Adrenal gland (tissue), 12 donors: ENCODE measurements around the gene ADK. TPM values are rescaled to one million over a fixed set of nuclear protein-coding genes. Genes with fewer than 3 reads are reported as not detected.

Experiments used
- DNase-seq, 7 donors: peaks; one replicate each; pipeline ENCODE4 v3.0.0-alpha.2; 2019 to 2020
- H3K27ac ChIP-seq, 5 donors: fragments of 200-600 bp; sonication (generic) in 4 of 5; 1 replicate in 3 of 5; 2 replicates in 2 of 5; pipeline versions ENCODE4 v1.5.1 to v1.8.0; 2016 to 2020; ENCODE audit warnings: mild to moderate bottlenecking in 1 of 5
- H3K27me3 ChIP-seq: fragments of 200-600 bp; 2 replicates; pipeline ENCODE4 v1.8.0; 2021
- H3K36me3 ChIP-seq, 2 donors: fragments of 200-600 bp; replicated peaks in 1 of 2; 1 replicate in 1 of 2; 2 replicates in 1 of 2; pipeline versions ENCODE4 v1.5.1 to v1.8.0; 2018 to 2022
- H3K4me1 ChIP-seq, 2 donors: fragments of 200-600 bp; replicated peaks in 1 of 2; 1 replicate in 1 of 2; 2 replicates in 1 of 2; pipeline versions ENCODE4 v1.5.1 to v1.8.0; 2018 to 2021
- H3K4me3 ChIP-seq, 4 donors: fragments of 200-600 bp; sonication (generic) in 3 of 4; one replicate each; pipeline ENCODE4 v1.5.1; 2016 to 2018
- H3K9me3 ChIP-seq, 3 donors: fragments of 200-600 bp; sonication (generic) in 1 of 3; replicated peaks in 1 of 3; 1 replicate in 2 of 3; 2 replicates in 1 of 3; pipeline versions ENCODE4 v1.5.1 to v1.8.0; 2016 to 2021
- CTCF ChIP-seq, 6 experiments: fragments of 450-650 bp in 4 of 6; fragments of 200-600 bp in 2 of 6; sonication (generic) in 1 of 6; IDR thresholded peaks; 1 replicate in 5 of 6; 2 replicates in 1 of 6; pipeline versions ENCODE4 v1.5.1 to v1.8.0; 2016 to 2021; ENCODE audit warnings: antibody characterized with exemption in 6 of 6, mild to moderate bottlenecking in 2 of 6, moderate library complexity in 1 of 6
- POLR2A ChIP-seq, 2 donors: fragments of 450-650 bp; IDR thresholded peaks; one replicate each; pipeline ENCODE4 v1.6.1; 2017; ENCODE audit warnings: antibody characterized with exemption in 2 of 2, mild to moderate bottlenecking in 2 of 2, moderate library complexity in 1 of 2
- WGBS, 4 donors: extraction: QIAGEN DNeasy Blood & Tissue Kit in 2 of 4; methylation state at CpG; one replicate each; pipeline versions ENCODE4 v1.1.5 to v1.1.7; 2013 to 2017; 5-methylcytosine and 5-hydroxymethylcytosine counted together
- intact Hi-C, 2 donors: fragments of 100-400 bp; cut with DNase I; formaldehyde crosslinking; loops; one replicate each; pipeline versions ENCODE4 v1.14.1 to v1.15.0; 2022 to 2023
- polyA plus RNA-seq, 3 donors: library from polyadenylated mRNA; stranded (reverse); fragments of 200-250 nt in 2 of 3; fragments of 350-450 nt in 1 of 3; fragmentation: Illumina TruSeq in 1 of 3; extraction: RNeasy Lipid Tissue Mini Kit (QIAGEN cat#74804) in 1 of 3; gene quantifications; one replicate each; pipeline ENCODE4 v1.2.3, GENCODE V29; 2013 to 2014
- total RNA-seq, 9 donors: library from RNA; depleted of rRNA in 4 of 9; stranded (reverse); fragments of >200 nt in 4 of 9; fragments of 120-200 nt in 1 of 9; fragmentation: NEBNext Ultra II Directional in 1 of 9; extraction: Animal tissue kit (Norgen Biotek cat#: 25700) in 1 of 9; gene quantifications; one replicate each; pipeline versions ENCODE4 v1.1.0 to v1.2.4, GENCODE V29; 2013 to 2023
- donor health status: healthy with polysubstance abuse.
- donor health status: Bipolar disorder and iron deficiency.
- donor health status: DM: yes; HTN: yes; CAD: no.
- donor health status: DM: no; HTN: no; CAD: no.
- donor health status: DM: no; HTN: no; CAD: no.
- donor health status: DM: yes; HTN: yes; CAD: no.

ADK gene
- total and polyA plus RNA-seq, 12 donors, result 8.2 to 45.5 (median 22.2) TPM

GRCh38 chr10:74388801-74389200, 237.8 kb downstream of the ADK start:
- no peak for TF ChIP-seq CTCF (IDR thresholded peaks at IDR 0.05)
- no peak for TF ChIP-seq POLR2A (IDR thresholded peaks at IDR 0.05)

GRCh38 chr10:74391786-74392185, 240.8 kb downstream of the ADK start:
- Histone ChIP-seq H3K36me3 (no peaks in the 10 kb centered on the region), H3K4me1 (no peaks in the 10 kb centered on the region), H3K27ac (no peak overlapping the region), H3K9me3 (no peaks in the 10 kb centered on the region), H3K27me3 (no peaks in the 10 kb centered on the region), H3K4me3 (no peak overlapping the region)
- intact Hi-C loops, result no loop called here
- TF ChIP-seq CTCF (IDR thresholded peaks at IDR 0.05), result no peak
- TF ChIP-seq POLR2A (IDR thresholded peaks at IDR 0.05), result no peak
- no peak for DNase-seq
- WGBS, 4 donors, result 63 to 72% (median 68%) methylated on average over 1 of the region's 1 CpG

More at GRCh38 chr10:74388801-74389200, 237.8 kb downstream of the ADK start:
- Histone ChIP-seq H3K4me1 (no peaks in the 10 kb centered on the region), H3K27me3 (no peaks in the 10 kb centered on the region), H3K9me3 (no peaks in the 10 kb centered on the region), H3K36me3 (no peaks in the 10 kb centered on the region), H3K27ac (no peak overlapping the region), H3K4me3 (no peak overlapping the region)
- intact Hi-C loops, result no loop called here
- DNase-seq, result no peak

GRCh38 chr10:74394416-74394969, 243.5 kb downstream of the ADK start:
- intact Hi-C loops, result no loop called here

GRCh38 chr10:74400186-74400585, 249.2 kb downstream of the ADK start:
- H3K27ac ChIP-seq, result no peak overlapping the region
- intact Hi-C loops, result no loop called here
- no peaks in the 10 kb centered on the region for H3K27me3 ChIP-seq
- 93 to 99% (median 98%) methylated on average over 3 of the region's 3 CpGs for WGBS, 4 donors
- no peaks in the 10 kb centered on the region for H3K4me1 ChIP-seq
- TF ChIP-seq POLR2A (IDR thresholded peaks at IDR 0.05), result no peak
- TF ChIP-seq CTCF (IDR thresholded peaks at IDR 0.05), result no peak
- no peaks in the 10 kb centered on the region for H3K36me3 ChIP-seq
- H3K9me3 ChIP-seq, result no peaks in the 10 kb centered on the region
- no peak overlapping the region for H3K4me3 ChIP-seq
- no peak for DNase-seq

More at GRCh38 chr10:74394416-74394969, 243.5 kb downstream of the ADK start:
- Histone ChIP-seq H3K27me3 (no peaks in the 10 kb centered on the region), H3K9me3 (no peaks in the 10 kb centered on the region), H3K27ac (no peak overlapping the region), H3K4me1 (no peaks in the 10 kb centered on the region), H3K36me3 (no peaks in the 10 kb centered on the region), H3K4me3 (no peak overlapping the region)
- DNase-seq, result no peak
- WGBS, 4 donors, result 90 to 95% (median 93%) methylated on average over 3 of the region's 3 CpGs
- TF ChIP-seq POLR2A (IDR thresholded peaks at IDR 0.05) (no peak), CTCF (IDR thresholded peaks at IDR 0.05) (no peak)
